K562 (cell line): ENCODE data around the gene AVPI1. TPM values are rescaled to one million over a fixed set of nuclear protein-coding genes. Genes with fewer than 3 reads are reported as not detected.

ENCODE experiments used
- DPF2 ChIP-seq: fragments of 450-650 bp; IDR thresholded peaks from 2 replicates; pipeline ENCODE4 v1.6.1; 2016
- HNRNPLL ChIP-seq: fragments of 200-400 bp; formaldehyde crosslinking; IDR thresholded peaks from 2 replicates; pipeline ENCODE4 v1.6.1; 2017; ENCODE audit warnings: low read length, low read depth, mild to moderate bottlenecking; ENCODE audit not compliant: poor library complexity, severe bottlenecking
- HOXB6 ChIP-seq: fragments of 250-450 bp; sonication (Bioruptor Pico); IDR thresholded peaks from 2 replicates; pipeline ENCODE4 v1.5.1; 2022; ENCODE audit warnings: mild to moderate bottlenecking, borderline replicate concordance
- JUND ChIP-seq, 2 experiments: IDR thresholded peaks; 2 replicates in 1 of 2; 3 replicates in 1 of 2; pipeline ENCODE4 v1.6.1; 2011; ENCODE audit warnings: borderline replicate concordance in 2 of 2, low read depth in 2 of 2, low read length in 2 of 2, improper control_type of control experiment in 1 of 2, missing biosample characterization in 1 of 2, missing genetic modification characterization in 1 of 2, missing genetic modification reagents in 1 of 2
- TOE1 ChIP-seq, 2 experiments: fragments of 450-650 bp in 1 of 2; sonication (generic) in 1 of 2; formaldehyde crosslinking in 1 of 2; IDR thresholded peaks; 2 replicates each; pipeline versions ENCODE4 v1.7.1 to v1.8.0; 2016 to 2022; ENCODE audit warnings: borderline replicate concordance in 2 of 2, mild to moderate bottlenecking in 2 of 2, antibody characterized with exemption in 1 of 2, inconsistent platforms in 1 of 2, low read depth in 1 of 2, missing genetic modification reagents in 1 of 2, moderate library complexity in 1 of 2
- ZKSCAN3 ChIP-seq: fragments of 250-450 bp; sonication (Bioruptor Pico); IDR thresholded peaks from 2 replicates; pipeline ENCODE4 v1.4.0; 2020
- polyA plus RNA-seq, 8 experiments: library from polyadenylated mRNA; depleted of rRNA in 4 of 8; stranded (reverse) in 5 of 8; unstranded in 3 of 8; fragments of >200 nt; fragmentation: Nextera tagmentation in 2 of 8; fragmentation: Illumina TruSeq in 1 of 8; extraction: Ambion mirVana in 2 of 8; extraction: Trizol in 1 of 8; gene quantifications; 2 replicates each; pipeline versions ENCODE4 v1.2.1 to v1.2.3, GENCODE V29; 2011 to 2014; ENCODE audit warnings: inconsistent platforms in 1 of 8, missing spikeins in 1 of 8
- total RNA-seq, 7 experiments: library from RNA; depleted of rRNA in 6 of 7; stranded (reverse); fragments of >200 nt in 6 of 7; fragmentation: Illumina TruSeq in 2 of 7; extraction: Trizol in 2 of 7; gene quantifications; 2 replicates each; pipeline versions ENCODE4 v1.2.1 to v1.2.3, GENCODE V29; 2011 to 2021; ENCODE audit warnings: low replicate concordance in 1 of 7
- TF ChIP-seq, protein P1 (sequence below): fragments of 450-650 bp; IDR thresholded peaks from 2 replicates; pipeline ENCODE4 v1.6.1; 2016; ENCODE audit warnings: mild to moderate bottlenecking, moderate library complexity
- TF ChIP-seq, protein P2 (sequence below): sonication (generic); formaldehyde crosslinking; IDR thresholded peaks from 2 replicates; pipeline ENCODE4 v1.8.0; 2022; ENCODE audit warnings: mild to moderate bottlenecking, missing genetic modification reagents
- TF ChIP-seq, protein P3 (sequence below): fragments of 250-450 bp; sonication (Bioruptor Pico); IDR thresholded peaks from 2 replicates; pipeline ENCODE4 v1.4.0; 2020; ENCODE audit warnings: mild to moderate bottlenecking, moderate library complexity

Gene AVPI1
- total and polyA plus RNA-seq, 9 of the 15 experiments (the other 6 are each of a cell fraction or from before 2014, with no cell fraction given): 0.90 to 10.4 (median 7.4) TPM

DNA sequence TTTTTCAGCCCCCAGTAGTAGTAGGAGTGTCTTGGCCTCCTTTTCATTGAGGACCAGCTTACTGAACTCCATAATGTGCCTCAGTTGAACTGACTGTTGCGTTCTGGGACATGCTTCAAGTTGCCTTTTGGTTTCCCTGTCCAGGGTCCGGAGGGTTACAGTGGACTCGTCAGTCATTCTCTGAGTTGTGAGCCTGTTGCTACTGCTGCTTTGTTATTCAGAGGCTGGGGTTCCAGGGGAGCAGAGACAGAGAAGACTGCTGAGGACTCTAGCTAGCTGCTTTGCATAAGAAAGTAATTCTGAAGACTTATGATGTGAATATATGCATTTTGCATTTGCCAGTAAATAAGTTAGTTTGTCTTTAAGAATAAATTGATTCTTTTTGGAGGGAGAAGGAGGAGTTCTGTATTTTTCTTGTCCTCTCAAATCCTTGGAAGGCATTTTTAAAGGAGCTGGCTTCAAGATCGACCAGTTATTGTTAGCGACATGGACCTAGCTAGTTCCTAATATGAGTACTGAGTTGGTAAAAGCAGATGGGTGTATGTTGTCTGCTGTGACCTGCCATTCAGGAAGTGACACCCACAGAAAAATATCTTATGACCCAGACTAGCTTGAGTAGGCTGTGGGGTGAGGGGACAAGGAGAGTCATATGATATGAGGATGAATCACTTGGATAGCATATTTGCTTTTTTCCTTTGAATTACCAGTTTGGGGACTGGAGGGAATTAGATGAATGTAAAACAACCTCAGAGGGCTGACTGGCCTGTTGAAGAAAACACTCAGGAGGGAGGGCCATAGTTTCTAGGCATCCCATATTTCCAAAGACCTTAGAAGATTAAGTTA is 38.3 kb downstream of the AVPI1 start (continued):
- TF ChIP-seq, protein P1, sequence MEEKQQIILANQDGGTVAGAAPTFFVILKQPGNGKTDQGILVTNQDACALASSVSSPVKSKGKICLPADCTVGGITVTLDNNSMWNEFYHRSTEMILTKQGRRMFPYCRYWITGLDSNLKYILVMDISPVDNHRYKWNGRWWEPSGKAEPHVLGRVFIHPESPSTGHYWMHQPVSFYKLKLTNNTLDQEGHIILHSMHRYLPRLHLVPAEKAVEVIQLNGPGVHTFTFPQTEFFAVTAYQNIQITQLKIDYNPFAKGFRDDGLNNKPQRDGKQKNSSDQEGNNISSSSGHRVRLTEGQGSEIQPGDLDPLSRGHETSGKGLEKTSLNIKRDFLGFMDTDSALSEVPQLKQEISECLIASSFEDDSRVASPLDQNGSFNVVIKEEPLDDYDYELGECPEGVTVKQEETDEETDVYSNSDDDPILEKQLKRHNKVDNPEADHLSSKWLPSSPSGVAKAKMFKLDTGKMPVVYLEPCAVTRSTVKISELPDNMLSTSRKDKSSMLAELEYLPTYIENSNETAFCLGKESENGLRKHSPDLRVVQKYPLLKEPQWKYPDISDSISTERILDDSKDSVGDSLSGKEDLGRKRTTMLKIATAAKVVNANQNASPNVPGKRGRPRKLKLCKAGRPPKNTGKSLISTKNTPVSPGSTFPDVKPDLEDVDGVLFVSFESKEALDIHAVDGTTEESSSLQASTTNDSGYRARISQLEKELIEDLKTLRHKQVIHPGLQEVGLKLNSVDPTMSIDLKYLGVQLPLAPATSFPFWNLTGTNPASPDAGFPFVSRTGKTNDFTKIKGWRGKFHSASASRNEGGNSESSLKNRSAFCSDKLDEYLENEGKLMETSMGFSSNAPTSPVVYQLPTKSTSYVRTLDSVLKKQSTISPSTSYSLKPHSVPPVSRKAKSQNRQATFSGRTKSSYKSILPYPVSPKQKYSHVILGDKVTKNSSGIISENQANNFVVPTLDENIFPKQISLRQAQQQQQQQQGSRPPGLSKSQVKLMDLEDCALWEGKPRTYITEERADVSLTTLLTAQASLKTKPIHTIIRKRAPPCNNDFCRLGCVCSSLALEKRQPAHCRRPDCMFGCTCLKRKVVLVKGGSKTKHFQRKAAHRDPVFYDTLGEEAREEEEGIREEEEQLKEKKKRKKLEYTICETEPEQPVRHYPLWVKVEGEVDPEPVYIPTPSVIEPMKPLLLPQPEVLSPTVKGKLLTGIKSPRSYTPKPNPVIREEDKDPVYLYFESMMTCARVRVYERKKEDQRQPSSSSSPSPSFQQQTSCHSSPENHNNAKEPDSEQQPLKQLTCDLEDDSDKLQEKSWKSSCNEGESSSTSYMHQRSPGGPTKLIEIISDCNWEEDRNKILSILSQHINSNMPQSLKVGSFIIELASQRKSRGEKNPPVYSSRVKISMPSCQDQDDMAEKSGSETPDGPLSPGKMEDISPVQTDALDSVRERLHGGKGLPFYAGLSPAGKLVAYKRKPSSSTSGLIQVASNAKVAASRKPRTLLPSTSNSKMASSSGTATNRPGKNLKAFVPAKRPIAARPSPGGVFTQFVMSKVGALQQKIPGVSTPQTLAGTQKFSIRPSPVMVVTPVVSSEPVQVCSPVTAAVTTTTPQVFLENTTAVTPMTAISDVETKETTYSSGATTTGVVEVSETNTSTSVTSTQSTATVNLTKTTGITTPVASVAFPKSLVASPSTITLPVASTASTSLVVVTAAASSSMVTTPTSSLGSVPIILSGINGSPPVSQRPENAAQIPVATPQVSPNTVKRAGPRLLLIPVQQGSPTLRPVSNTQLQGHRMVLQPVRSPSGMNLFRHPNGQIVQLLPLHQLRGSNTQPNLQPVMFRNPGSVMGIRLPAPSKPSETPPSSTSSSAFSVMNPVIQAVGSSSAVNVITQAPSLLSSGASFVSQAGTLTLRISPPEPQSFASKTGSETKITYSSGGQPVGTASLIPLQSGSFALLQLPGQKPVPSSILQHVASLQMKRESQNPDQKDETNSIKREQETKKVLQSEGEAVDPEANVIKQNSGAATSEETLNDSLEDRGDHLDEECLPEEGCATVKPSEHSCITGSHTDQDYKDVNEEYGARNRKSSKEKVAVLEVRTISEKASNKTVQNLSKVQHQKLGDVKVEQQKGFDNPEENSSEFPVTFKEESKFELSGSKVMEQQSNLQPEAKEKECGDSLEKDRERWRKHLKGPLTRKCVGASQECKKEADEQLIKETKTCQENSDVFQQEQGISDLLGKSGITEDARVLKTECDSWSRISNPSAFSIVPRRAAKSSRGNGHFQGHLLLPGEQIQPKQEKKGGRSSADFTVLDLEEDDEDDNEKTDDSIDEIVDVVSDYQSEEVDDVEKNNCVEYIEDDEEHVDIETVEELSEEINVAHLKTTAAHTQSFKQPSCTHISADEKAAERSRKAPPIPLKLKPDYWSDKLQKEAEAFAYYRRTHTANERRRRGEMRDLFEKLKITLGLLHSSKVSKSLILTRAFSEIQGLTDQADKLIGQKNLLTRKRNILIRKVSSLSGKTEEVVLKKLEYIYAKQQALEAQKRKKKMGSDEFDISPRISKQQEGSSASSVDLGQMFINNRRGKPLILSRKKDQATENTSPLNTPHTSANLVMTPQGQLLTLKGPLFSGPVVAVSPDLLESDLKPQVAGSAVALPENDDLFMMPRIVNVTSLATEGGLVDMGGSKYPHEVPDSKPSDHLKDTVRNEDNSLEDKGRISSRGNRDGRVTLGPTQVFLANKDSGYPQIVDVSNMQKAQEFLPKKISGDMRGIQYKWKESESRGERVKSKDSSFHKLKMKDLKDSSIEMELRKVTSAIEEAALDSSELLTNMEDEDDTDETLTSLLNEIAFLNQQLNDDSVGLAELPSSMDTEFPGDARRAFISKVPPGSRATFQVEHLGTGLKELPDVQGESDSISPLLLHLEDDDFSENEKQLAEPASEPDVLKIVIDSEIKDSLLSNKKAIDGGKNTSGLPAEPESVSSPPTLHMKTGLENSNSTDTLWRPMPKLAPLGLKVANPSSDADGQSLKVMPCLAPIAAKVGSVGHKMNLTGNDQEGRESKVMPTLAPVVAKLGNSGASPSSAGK: no peak
- TF ChIP-seq, protein P2, sequence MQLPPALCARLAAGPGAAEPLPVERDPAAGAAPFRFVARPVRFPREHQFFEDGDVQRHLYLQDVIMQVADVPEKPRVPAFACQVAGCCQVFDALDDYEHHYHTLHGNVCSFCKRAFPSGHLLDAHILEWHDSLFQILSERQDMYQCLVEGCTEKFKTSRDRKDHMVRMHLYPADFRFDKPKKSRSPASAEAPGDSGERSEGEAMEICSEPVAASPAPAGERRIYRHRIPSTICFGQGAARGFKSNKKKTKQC (CRISPR knock-in tag): no peak
- TF ChIP-seq, protein P3, sequence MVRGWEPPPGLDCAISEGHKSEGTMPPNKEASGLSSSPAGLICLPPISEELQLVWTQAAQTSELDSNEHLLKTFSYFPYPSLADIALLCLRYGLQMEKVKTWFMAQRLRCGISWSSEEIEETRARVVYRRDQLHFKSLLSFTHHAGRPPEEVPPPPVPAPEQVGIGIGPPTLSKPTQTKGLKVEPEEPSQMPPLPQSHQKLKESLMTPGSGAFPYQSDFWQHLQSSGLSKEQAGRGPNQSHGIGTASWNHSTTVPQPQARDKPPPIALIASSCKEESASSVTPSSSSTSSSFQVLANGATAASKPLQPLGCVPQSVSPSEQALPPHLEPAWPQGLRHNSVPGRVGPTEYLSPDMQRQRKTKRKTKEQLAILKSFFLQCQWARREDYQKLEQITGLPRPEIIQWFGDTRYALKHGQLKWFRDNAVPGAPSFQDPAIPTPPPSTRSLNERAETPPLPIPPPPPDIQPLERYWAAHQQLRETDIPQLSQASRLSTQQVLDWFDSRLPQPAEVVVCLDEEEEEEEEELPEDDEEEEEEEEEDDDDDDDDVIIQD: no peak
- TF ChIP-seq HNRNPLL (no peak), ZKSCAN3 (no peak), TOE1 (IDR thresholded peaks at IDR 0.05; ENCODE audit: borderline replicate concordance) (peak; percentile 75), TOE1 (CRISPR knock-in tag; IDR thresholded peaks at IDR 0.05; ENCODE audit: borderline replicate concordance, low read depth) (no peak), JUND (IDR thresholded peaks at IDR 0.05; ENCODE audit: borderline replicate concordance, low read depth, low read length) (peak; percentile 86), JUND (tag; IDR thresholded peaks at IDR 0.05; ENCODE audit: borderline replicate concordance, low read depth, low read length) (peak; percentile 66; the same call in 2 of the 3 replicates), HOXB6 (CRISPR knock-in tag) (no peak), DPF2 (peak; percentile 68; the same call in 1 of the 2 replicates)
